ENCODE results near the gene PRLH.

DNA sequence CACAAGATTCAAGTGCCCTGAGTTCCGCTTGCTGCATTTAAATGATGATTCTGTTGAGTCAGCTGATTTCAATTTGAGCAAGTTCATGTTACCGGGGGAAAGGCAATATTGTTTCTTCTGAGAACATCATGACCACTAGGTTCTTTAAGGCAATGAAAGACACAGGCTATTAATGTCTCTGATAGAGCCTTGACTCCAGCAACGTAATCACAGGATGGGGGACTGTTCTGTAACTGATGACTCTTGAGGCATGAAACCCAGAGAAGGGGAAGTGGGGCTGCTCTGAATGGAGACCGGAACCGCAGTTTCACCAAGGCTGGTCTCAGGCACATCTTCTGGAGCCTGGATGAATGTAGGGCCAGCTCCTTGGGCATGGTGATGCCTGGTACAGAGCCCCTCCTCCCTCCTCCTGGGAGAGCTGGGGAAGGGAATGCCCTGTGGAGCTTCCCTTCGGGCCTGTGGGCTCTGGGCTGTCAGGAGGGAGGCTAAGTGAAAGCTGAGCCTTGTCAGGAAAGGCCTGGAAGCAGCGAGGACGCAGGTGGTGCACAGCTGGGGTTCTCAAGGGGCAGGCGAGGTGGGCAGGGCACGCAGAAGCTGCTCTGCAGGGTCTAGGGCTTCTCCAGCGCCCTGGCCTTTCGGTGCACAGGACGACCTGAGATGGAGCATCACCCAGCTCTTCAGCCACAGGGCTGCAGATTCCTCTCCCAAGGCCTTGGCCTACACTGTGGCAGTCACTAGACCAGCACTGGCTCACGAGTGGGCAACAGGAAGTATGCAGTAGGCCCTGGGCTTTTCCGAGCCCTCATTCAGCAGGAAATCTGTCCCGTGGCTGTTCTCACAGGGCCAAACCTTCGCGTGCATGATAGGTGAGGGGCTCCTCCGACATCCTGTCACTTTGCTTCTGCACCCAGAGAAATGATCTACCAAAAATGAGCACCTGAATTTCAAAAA lies 36.6 kb upstream of the PRLH start:
- TF ChIP-seq, protein P1, sequence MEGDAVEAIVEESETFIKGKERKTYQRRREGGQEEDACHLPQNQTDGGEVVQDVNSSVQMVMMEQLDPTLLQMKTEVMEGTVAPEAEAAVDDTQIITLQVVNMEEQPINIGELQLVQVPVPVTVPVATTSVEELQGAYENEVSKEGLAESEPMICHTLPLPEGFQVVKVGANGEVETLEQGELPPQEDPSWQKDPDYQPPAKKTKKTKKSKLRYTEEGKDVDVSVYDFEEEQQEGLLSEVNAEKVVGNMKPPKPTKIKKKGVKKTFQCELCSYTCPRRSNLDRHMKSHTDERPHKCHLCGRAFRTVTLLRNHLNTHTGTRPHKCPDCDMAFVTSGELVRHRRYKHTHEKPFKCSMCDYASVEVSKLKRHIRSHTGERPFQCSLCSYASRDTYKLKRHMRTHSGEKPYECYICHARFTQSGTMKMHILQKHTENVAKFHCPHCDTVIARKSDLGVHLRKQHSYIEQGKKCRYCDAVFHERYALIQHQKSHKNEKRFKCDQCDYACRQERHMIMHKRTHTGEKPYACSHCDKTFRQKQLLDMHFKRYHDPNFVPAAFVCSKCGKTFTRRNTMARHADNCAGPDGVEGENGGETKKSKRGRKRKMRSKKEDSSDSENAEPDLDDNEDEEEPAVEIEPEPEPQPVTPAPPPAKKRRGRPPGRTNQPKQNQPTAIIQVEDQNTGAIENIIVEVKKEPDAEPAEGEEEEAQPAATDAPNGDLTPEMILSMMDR (IDR thresholded peaks at IDR 0.05; ENCODE audit: low read depth, low read length, missing input control), result no peak
- TF ChIP-seq, protein P2, sequence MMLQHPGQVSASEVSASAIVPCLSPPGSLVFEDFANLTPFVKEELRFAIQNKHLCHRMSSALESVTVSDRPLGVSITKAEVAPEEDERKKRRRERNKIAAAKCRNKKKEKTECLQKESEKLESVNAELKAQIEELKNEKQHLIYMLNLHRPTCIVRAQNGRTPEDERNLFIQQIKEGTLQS (IDR thresholded peaks at IDR 0.05), result no peak
- TF ChIP-seq RXRA (IDR thresholded peaks at IDR 0.05), result no peak

Measured in liver (tissue), 3 donors.